Kasumi-1 (cell line): ENCODE measurements around the gene FAM20C.

ENCODE experiments used
- DNase-seq, 2 experiments: peaks; one replicate each; lab custom pipeline; 2025; lab: John Stamatoyannopoulos, UW

Gene FAM20C

DNA sequence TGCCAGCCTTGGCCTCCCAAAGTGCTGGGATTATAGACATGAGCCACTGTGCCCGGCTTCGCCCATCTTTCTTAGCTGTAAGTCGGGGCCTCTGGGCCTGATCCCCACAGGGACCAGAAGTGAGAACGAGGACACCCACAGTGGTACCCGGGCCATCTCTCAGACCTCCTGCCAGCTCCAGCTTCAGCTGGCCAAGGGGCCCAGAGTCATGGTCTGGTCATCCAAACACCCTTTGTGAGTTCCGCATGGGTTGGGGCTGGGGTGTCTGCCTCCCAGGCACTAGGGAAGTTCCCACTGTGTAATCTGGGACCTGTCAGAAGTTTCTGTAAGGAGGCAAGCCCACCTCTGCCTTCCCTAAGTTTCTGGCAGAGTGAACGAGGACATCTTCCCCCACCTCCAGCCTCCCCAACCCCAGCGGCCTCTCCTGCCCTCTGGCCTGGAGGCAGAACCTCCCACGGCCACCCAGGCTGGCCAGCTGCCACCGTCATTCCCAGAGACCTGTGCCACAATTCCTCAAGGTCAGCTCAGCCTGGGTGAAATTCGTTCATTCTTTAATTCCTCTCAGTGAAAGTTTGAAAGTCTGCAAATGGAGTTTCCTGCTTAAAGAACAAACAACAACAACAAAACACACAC lies 78.1 kb downstream of the FAM20C start:
- DNase-seq: no peak

- DNase-seq: no peak
These were observed 79.1 kb downstream of the FAM20C start for GRCh38 chr7:271266-272107.

- DNase-seq: no peak
These were observed 79.8 kb downstream of the FAM20C start for GRCh38 chr7:272108-272615.

DNA sequence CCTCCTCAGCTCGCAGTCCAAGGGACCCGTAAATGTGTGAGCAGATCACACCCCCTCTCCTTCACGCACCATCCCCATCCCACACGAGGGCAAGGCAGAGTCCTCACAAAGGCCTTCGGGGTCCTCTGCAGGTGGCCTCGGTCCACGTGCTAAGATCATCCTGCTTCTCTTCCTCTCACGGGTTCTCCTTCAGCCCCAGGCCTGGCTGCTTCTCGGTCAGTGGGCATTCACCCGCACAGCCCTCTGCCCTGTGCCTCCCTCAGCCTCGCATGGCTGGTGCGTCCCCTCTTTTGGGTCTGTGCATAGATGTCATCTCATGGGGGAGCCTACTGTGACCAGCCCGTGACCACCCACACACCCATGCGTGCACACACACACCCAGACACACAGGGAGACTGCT lies 80.3 kb downstream of the FAM20C start:
- no peak for DNase-seq

- no peak for DNase-seq
These were observed 81.0 kb downstream of the FAM20C start for GRCh38 chr7:273327-273726.

DNA sequence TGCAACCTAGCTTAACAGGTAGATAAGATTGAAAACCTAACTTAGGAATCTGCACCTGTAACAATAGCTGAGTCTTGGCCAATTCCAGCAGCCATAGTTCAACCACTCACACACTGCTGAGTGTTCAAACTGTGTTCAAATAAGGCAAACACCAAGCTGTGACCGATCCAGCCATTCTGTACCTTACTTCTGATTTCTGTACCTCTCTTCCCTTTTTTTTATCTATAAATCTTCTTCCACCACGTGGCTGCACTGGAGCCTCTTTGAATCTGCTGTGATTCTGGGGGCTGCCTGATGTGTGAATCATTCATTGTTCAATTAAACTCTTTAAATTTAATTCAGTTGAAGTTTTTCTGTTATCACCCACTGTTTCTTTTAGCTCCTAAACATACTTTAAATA lies 81.9 kb downstream of the FAM20C start:
- no peak for DNase-seq

- DNase-seq: no peak
These were observed 84.0 kb downstream of the FAM20C start for GRCh38 chr7:276230-276835.

GRCh38 chr7:277228-277627 lies 84.9 kb downstream of the FAM20C start:
- no peak for DNase-seq

DNA sequence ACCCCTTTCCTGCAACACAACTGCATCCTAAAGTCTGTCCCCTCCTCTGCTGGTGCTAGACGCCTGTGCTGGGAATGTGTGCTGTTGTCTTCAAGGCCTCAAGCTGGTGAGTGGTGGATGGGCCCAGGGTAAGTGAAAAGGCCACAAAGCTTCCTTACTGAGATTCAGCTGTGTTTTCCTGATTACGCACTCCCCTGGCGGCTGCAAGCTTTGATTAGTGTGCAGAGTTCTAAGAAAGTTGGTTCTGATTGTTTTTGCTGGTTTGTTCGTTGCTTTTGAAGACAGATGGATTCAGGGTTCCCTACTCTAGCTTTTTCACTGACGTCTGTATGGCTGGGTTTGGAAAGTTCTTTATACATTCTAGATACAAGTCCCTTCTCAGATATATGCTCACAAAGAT lies 85.7 kb downstream of the FAM20C start:
- DNase-seq: no peak

- DNase-seq: no peak
These were observed 87.5 kb downstream of the FAM20C start for GRCh38 chr7:279821-280220.

GRCh38 chr7:280461-280860 lies 88.1 kb downstream of the FAM20C start:
- DNase-seq: no peak

- no peak for DNase-seq
These were observed 89.3 kb downstream of the FAM20C start for GRCh38 chr7:281637-282036.

DNA sequence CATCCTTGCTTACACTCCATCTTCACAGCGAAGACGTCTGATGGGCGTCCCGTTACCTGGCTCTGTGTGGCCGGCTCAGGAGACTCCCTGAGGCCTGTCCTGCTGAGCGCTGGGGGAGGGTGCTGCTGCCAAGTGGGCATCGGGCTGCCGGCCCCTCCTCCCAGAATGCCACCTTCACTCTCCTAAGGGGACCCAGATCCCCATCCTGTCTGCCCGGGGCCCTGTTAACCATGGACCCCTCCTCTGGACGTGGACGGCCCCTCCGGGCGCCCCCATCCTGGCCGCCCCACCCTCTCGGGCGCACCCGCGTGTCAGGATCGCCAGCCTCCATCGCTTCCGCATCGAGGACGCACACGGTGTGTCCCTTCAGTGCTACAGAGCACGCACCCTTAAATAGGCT lies 90.2 kb downstream of the FAM20C start:
- no peak for DNase-seq

DNA sequence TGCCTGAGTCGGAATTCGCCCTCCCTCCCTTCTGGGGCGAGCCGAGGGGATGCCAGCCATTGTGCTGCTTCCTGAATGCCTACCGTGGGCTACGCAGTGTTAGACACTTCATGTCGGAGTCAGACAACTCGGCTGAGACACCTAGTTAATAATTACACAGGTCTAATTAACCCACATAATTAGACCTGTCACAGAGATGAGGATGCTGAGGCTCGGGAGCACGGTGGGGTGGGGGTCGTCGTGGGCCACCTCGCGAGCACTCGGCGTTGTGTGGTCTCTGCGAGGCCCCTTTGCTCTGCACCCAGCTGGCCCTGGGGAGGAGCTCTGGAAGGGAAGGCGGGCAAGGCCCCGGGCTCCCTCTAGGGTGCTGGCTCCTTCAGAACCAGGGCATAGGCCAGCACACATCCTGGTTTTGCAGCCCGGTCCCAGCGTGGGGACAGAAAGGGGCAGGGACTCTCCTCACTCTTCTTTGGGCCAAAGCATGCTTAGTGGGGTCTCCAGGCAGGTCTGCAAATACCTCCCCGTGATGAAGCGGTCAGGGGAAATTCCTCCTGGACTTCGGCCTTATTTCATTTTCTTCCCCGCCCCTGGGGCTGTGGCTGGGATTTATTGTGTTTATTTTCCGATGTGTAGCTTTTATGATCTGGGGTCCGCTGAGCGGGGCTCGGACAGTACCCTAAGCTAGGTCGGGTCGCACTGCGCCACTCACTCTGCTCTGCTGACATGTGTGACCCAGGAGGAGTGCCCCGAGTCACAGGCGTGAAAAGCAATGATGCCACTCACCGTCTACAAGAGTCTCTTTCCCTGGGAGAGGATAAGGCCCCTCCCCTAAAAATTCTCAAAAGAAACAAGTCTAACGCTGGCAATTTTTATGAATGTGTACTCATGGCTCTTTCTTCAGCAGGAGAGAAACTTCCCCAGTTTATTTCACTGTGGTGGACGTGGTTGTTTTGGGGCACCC lies 92.7 kb downstream of the FAM20C start:
- no peak for DNase-seq

- DNase-seq: no peak
These were observed 93.4 kb downstream of the FAM20C start for GRCh38 chr7:285731-286130.

DNA sequence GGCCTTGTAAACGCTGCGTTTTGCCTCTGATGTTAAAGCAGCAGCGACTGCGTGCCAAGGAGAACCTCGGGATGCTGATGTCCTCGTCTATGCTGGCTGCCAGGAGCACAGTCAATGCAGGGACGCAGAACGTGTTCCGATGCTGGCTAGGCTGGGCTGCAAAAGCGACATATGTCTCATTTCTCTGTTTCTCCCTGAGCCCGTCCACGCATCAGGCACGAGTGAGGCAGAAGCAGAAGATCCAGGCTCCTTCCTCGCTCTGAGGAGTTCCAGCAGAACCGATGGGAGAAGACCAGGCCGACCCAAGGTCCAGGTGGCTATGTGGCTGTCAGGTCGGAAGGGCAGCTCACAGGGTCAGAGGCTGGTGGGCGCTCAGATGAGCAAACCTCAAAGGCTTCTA lies 93.9 kb downstream of the FAM20C start:
- no peak for DNase-seq

- no peak for DNase-seq
These were observed 96.3 kb downstream of the FAM20C start for GRCh38 chr7:288671-289101.

- no peak for DNase-seq
These were observed 96.9 kb downstream of the FAM20C start for GRCh38 chr7:289209-289755.

DNA sequence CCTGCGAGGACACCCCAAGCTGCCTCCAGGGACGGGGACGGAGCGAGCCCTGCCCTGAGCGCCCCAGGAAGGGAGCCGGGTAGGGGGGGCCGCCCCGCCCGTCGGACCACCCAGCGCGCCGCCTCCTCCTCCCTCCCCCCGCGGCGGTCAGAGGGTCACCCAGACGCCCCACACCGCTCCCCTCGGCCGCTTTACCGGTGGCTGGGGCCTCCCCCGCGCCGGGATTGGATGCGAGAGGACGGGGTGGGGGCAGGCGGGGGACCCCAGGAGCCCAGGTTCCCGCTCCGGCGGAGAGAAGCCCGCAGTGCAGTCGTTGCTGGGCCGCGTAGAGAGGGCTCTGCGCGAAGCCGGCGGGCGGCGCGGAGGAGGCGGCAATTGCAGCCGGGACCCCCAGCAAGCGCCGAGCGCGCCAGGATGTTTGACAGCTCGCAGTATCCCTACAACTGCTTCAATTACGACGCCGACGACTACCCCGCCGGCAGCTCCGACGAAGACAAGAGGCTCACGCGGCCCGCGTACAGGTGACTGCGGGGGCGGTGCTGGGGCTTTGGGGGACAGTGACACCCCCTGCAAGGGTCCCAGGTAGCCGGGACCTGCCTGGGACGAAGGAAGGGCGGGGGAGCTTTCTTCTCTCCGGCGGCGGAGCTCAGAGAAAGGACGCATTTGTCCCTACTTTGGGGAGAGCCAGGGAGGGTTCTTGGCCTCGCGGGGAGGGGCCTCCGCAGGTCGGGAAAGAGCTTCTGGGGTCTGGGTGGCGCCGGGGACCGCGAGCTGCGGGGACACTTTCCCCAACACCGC lies 97.6 kb downstream of the FAM20C start, which contains the start of gene FOXL3:
FOXL3 (plus strand) TSS at position 415 of the 798 bp plus-strand sequence; CDS start at position 415, 0 bp downstream.
- no peak for DNase-seq

DNA sequence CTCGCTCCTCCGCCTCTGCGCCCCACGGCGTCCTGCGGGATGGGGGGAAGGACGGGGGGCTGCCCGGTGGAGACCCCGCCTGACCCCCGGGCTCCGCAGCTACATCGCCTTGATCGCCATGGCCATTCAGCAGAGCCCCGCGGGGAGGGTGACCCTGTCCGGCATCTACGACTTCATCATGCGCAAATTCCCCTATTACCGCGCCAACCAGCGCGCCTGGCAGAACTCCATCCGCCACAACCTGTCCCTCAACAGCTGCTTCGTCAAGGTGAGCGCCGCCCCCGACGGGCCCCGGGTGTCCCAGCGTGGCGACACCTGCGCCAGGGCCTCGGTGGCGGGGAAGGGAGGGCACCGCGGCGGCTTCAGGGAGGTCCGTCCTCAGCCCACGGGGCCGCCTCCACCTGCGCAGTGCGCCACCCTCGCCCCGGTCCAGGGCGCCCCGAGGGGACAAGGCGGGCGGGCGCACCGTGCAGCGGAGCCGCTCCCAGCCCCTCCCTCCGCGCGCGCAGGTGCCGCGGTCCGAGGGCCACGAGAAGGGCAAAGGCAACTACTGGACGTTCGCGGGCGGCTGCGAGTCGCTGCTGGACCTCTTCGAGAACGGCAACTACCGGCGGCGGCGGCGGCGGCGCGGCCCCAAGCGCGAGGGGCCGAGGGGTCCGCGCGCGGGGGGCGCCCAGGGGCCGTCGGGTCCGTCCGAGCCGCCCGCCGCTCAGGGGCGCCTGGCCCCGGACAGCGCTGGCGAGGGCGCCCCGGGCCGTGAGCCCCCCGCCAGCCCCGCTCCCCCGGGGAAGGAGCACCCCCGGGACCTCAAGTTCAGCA lies 98.4 kb downstream of the FAM20C start:
- DNase-seq: no peak
